T-helper 22 cell (primary cell): ENCODE measurements around the gene CLSTN2.

ENCODE experiments used
- DNase-seq: peaks from one replicate; pipeline ENCODE4 v3.0.0-alpha.2; 2020; ENCODE audit warnings: low read depth

Gene CLSTN2

GRCh38 chr3:140546649-140547048 is 611.7 kb downstream of the CLSTN2 start:
- DNase-seq, result no peak

DNA sequence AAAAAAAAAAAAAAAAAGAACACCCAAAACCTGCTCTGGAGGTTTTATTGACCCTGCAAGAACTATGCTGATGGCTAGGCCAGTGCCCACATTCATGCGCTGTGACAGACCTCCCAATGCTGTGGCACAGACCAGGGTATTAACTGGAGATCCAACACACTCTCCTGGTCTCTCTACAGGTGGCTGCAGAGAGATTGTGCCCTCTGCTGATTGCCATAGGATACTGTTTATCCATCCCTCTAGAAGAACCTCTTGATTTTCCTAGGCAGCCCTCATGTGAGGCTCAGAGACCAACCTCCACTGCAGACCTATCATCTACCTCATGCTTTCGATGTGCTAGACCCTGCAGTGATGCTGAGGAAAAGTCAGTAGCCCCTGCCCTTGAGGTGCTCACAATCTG is 617.4 kb downstream of the CLSTN2 start:
- no peak for DNase-seq

GRCh38 chr3:140552898-140553297 is 617.9 kb downstream of the CLSTN2 start:
- DNase-seq, result no peak

GRCh38 chr3:140553591-140553990 is 618.6 kb downstream of the CLSTN2 start:
- no peak for DNase-seq

DNA sequence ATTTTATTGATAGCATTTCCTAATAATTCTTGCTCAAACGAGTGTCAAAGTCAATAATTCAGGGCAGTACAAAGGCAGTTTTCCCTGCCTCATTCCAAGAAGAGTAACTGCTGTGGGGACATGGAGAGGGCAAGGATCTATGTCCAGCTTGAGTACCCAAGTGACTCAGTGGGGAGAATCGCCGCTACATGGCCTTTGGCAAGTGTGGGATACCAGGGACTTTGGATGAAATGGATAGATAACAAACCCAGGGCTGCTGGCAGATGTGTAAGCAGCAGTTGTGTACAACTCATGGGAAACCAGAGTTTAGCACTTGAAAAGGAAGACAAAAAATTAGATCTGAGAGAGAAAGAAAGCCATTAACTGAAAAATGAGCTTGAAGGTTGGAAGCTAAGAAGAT is 620.7 kb downstream of the CLSTN2 start:
- DNase-seq, result no peak

GRCh38 chr3:140557476-140557875 is 622.5 kb downstream of the CLSTN2 start:
- no peak for DNase-seq

DNA sequence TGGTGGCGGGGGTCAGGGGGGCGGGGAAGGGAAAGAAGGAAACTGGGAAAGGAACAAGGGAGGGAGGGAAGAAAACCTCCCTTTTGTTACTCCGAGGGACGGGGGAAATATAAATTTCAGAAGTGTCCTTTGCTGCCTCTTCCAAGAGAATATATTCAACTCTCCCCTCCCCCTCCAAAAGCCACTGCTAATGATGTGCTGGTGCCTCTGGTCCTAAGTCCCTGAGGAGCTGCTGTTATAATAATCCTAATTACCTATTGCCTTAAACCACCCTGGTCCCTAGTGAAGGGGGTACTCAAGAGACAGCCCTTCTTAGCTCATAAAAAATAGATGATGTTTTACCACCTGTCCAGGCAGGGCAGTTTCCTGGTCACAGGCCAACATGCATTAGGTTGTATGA is 624.6 kb downstream of the CLSTN2 start:
- DNase-seq, result no peak

DNA sequence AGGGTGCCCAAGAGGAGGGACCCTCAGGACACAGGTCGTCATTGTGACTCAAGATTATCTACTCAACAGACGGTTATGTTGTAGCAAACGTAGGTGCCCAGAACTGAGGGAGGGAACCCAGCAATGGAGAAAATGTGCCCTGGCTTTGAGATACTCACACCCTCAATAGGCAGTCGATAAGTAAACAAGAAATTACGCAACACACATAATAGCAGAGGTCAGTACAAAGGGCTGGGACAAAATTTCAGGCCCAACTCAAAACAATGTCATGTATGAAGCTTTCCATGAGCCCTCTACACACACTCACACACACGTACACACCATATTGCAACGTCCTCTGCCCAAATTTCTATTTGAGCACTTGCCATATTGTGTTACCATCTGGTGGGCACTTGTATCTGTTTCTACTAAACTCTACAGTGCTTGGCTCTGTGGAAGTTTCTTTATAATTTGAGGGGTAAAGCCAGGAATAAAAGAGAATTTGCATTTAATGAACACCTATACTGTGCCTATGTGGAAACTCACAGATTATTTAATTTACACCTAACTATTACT is 628.3 kb downstream of the CLSTN2 start:
- no peak for DNase-seq

- DNase-seq, result no peak
Observed at GRCh38 chr3:140568131-140568530, 633.1 kb downstream of the CLSTN2 start.

DNA sequence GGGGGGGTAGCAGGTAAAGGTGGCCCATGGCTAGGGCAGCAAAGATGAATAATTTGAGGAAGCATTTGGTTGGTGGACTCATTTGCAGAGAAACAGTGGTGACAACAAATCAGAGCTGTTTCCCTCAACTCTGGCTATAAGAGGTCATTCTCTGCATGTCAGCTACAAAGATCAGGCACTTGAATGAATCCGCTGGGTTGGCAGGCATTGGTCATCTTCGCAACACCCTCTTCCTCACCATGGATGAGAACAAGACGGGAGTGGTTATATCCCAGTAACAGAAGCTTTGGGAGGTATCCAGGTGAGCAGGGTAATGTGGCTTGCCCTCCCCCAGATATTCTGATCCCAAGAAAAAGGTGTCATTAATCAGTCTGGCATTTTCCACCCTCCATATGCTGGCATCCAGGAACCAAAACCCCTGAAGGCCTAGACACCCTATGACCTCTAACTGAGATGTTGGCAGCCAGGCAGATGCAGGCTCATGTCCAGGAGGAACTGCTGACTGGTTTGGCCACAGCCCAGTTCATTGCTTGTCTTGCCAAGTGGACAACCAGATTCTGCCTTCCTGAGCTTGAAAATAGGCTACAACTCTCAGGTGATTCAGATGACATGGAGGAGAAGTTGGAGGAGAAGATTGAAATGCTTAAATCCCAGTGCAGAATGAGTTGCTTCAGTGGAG is 634.0 kb downstream of the CLSTN2 start:
- DNase-seq, result no peak

DNA sequence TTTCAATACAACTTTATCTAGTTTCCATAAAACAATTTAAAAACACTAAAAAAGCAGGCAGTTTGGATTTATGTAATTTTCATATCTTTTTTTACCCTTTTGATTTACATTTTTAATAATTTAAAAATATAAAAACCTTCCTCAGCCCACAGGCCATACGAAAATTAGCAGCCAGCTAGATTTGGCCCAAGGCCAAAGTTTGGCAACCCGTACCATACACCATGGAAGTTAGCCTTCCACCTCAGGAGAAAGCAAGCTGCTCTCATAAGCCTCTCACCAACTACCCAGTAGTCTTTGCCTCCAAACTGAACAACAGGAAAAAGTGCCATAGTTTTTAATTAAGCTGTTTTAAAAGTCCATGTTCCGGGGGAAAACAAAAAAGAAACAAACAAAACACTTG is 635.6 kb downstream of the CLSTN2 start:
- no peak for DNase-seq

DNA sequence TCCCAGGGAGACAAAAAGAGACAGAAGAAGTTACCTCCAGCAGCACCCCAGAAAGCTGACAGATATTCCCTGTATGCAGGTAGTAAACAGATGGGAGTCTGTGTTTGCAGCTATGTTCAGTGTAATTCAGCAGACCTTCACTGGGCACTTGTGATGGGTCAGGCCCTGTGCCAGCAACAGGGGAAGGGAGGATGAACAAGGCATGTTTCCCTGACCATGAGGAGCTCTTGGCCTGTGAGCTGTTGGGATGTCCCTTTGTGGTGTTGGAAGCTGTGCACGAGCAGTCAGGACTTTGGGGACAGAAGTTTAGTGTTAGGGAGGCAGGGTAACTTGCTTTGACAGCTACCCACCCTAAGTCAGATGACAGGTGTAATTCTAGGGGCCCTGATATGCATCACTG is 636.9 kb downstream of the CLSTN2 start:
- DNase-seq, result no peak

- no peak for DNase-seq
Observed at GRCh38 chr3:140572334-140572733, 637.3 kb downstream of the CLSTN2 start.

GRCh38 chr3:140573011-140573410 is 638.0 kb downstream of the CLSTN2 start:
- DNase-seq, result no peak

- no peak for DNase-seq
Observed at GRCh38 chr3:140574375-140574774, 639.4 kb downstream of the CLSTN2 start.

GRCh38 chr3:140576449-140576848 is 641.5 kb downstream of the CLSTN2 start:
- DNase-seq, result no peak

- no peak for DNase-seq
Observed at GRCh38 chr3:140577911-140578310, 642.9 kb downstream of the CLSTN2 start.

DNA sequence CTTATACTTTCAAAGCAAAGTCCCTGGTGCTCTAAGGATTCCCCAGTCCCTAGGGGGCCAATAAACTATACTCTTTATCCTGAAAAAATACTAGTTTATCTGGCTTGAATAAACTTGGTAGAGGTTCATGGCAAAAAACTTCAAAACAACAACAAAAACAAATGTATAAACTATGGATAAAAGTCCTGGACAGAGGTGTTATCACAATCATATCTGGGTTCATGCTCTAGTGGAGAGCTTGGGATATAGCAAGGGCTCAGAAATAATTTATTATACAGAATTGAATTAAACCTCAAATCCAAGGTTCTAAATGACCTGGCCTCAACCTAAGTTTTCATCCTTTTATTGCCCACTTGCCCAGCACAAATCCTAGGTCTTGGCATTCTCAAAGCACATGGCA is 644.3 kb downstream of the CLSTN2 start:
- DNase-seq, result no peak

GRCh38 chr3:140580746-140581145 is 645.8 kb downstream of the CLSTN2 start:
- DNase-seq, result no peak

- no peak for DNase-seq
Observed at GRCh38 chr3:140584549-140584948, 649.6 kb downstream of the CLSTN2 start.

- no peak for DNase-seq
Observed at GRCh38 chr3:140585828-140586227, 650.8 kb downstream of the CLSTN2 start.

GRCh38 chr3:140586311-140586710 is 651.3 kb downstream of the CLSTN2 start:
- DNase-seq, result no peak

DNA sequence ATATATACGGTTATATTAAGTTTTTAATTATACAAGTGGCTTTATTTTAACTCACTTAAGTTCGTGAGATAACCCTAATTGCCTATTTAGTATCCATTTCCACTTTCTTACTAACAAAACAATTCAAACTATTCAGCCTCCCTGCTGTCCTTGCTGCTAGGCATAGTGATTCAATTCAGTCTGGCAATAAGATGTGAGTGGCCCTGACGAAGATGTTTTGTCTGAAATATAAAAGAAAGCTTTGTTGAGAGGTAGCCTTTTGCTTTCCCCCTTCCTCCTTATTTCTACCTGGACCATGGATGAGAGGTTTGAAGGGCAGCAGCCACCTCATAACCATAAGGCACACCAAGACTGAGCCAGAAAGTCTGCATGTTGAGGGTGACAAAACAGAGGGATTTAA is 653.6 kb downstream of the CLSTN2 start:
- no peak for DNase-seq

GRCh38 chr3:140593766-140594165 is 658.8 kb downstream of the CLSTN2 start:
- no peak for DNase-seq
